ENCODE data around the gene TPP2.

The TPP2 gene

DNA sequence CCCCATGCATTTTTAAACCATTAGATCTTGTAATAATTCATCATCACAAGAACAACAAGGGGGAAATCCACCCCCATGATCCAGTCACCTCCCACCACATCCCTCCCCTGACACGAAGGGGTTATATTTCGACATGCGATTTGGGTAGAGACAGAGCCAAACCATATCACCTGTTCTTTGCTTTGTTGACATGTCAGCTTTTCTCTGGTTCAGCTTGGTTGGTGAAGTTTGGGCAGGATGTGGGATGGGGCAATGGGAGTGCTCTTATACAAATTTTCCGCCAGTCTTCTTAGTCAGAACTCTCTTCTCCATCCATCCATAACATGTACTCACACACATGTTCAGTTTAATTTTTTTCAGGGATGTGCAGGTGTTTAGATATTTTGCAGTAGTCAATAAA is 12.9 kb downstream of the TPP2 start:
- Histone ChIP-seq H3F3A (ENCODE audit: insufficient read depth, low read length) (0 out of 2 replicates have a peak, but pooled peaks cover 3% of the 10 kb centered on the region), H3K36me3 (replicated peaks; ENCODE audit: insufficient read depth, low read length) (peaks cover 34% of the 10 kb centered on the region), H2AFZ (ENCODE audit: low read length) (no peak overlapping the region), H3K9ac (ENCODE audit: low read length) (no peak overlapping the region), H3K9me3 (replicated peaks; ENCODE audit: insufficient read depth, low read length) (no peaks in the 10 kb centered on the region), H3K4me2 (ENCODE audit: low read depth, low read length) (no peak overlapping the region), H4K20me1 (ENCODE audit: insufficient read depth, low read length) (peaks cover 76% of the 10 kb centered on the region), H3K27me3 (replicated peaks; ENCODE audit: insufficient read depth, low read length) (no peaks in the 10 kb centered on the region), H3K4me1 (ENCODE audit: low read length) (no peaks in the 10 kb centered on the region), H3K27ac (ENCODE audit: low read length) (no peak overlapping the region), H3K9me2 (replicated peaks; ENCODE audit: insufficient read depth, low read length) (no peaks in the 10 kb centered on the region), H3K79me2 (ENCODE audit: low read length) (peaks cover 100% of the 10 kb centered on the region), H3K4me3 (ENCODE audit: low read length) (no peak overlapping the region)
- TF ChIP-seq EZH2phosphoT487 (IDR thresholded peaks at IDR 0.05; ENCODE audit: low read length) = no peak
- no peak for TF ChIP-seq CTCF (IDR thresholded peaks at IDR 0.05; ENCODE audit: low read length)
- TF ChIP-seq EZH2 (optimal IDR thresholded peaks at IDR 0.05; ENCODE audit: low read depth, low read length) = no peak
- DNase-seq = no peak

GRCh38 chr13:102610296-102610895 is 13.6 kb downstream of the TPP2 start:
- H3K79me2 ChIP-seq (ENCODE audit: low read length) = peaks cover 100% of the 10 kb centered on the region
- no peak for DNase-seq

GRCh38 chr13:102617697-102618350 is 21.0 kb downstream of the TPP2 start:
- Histone ChIP-seq H3K27ac (ENCODE audit: low read length) (no peak overlapping the region), H3K4me2 (ENCODE audit: low read depth, low read length) (no peak overlapping the region), H3K36me3 (replicated peaks; ENCODE audit: insufficient read depth, low read length) (peaks cover 45% of the 10 kb centered on the region), H3K9ac (ENCODE audit: low read length) (no peak overlapping the region), H2AFZ (ENCODE audit: low read length) (no peak overlapping the region), H3K9me2 (replicated peaks; ENCODE audit: insufficient read depth, low read length) (no peaks in the 10 kb centered on the region), H3K9me3 (replicated peaks; ENCODE audit: insufficient read depth, low read length) (no peaks in the 10 kb centered on the region), H3K4me3 (ENCODE audit: low read length) (no peak overlapping the region), H3F3A (ENCODE audit: insufficient read depth, low read length) (peaks cover 3% of the 10 kb centered on the region; the same call in 1 of the 2 replicates), H3K4me1 (ENCODE audit: low read length) (no peaks in the 10 kb centered on the region), H3K79me2 (ENCODE audit: low read length) (peaks cover 99% of the 10 kb centered on the region), H3K27me3 (replicated peaks; ENCODE audit: insufficient read depth, low read length) (no peaks in the 10 kb centered on the region), H4K20me1 (ENCODE audit: insufficient read depth, low read length) (peaks cover 45% of the 10 kb centered on the region)
- DNase-seq = no peak
- TF ChIP-seq EZH2 (optimal IDR thresholded peaks at IDR 0.05; ENCODE audit: low read depth, low read length) = no peak
- no peak for TF ChIP-seq CTCF (IDR thresholded peaks at IDR 0.05; ENCODE audit: low read length)

More at GRCh38 chr13:102610296-102610895, 13.6 kb downstream of the TPP2 start:
- Histone ChIP-seq H3F3A (ENCODE audit: insufficient read depth, low read length) (0 out of 2 replicates have a peak, but pooled peaks cover 3% of the 10 kb centered on the region), H3K27ac (ENCODE audit: low read length) (no peak overlapping the region), H4K20me1 (ENCODE audit: insufficient read depth, low read length) (peaks cover 74% of the 10 kb centered on the region), H3K4me3 (ENCODE audit: low read length) (no peak overlapping the region), H3K36me3 (replicated peaks; ENCODE audit: insufficient read depth, low read length) (peaks cover 34% of the 10 kb centered on the region), H3K9me3 (replicated peaks; ENCODE audit: insufficient read depth, low read length) (no peaks in the 10 kb centered on the region), H3K9me2 (replicated peaks; ENCODE audit: insufficient read depth, low read length) (no peaks in the 10 kb centered on the region), H3K27me3 (replicated peaks; ENCODE audit: insufficient read depth, low read length) (no peaks in the 10 kb centered on the region), H2AFZ (ENCODE audit: low read length) (no peak overlapping the region), H3K4me1 (ENCODE audit: low read length) (no peaks in the 10 kb centered on the region), H3K9ac (ENCODE audit: low read length) (no peak overlapping the region), H3K4me2 (ENCODE audit: low read depth, low read length) (no peak overlapping the region)
- TF ChIP-seq CTCF (IDR thresholded peaks at IDR 0.05; ENCODE audit: low read length) = no peak
- TF ChIP-seq EZH2 (optimal IDR thresholded peaks at IDR 0.05; ENCODE audit: low read depth, low read length) = no peak
- TF ChIP-seq EZH2phosphoT487 (IDR thresholded peaks at IDR 0.05; ENCODE audit: low read length) = no peak
